GM19463 (cell line): ENCODE data around the gene PLCB1.
A peak's percentile ranks its signal among the peaks of the same experiment; 100 is the strongest.
"Not testable (repeated sequence)": the region's sequence is repeated elsewhere in the genome, so short reads cannot be mapped to it uniquely, and the experiment has no call there.

Experiments used
- ATAC-seq: cut with Tn5 transposase; IDR thresholded peaks from one replicate; pipeline ENCODE4 v1.9.1; 2021; ENCODE audit warnings: mild to moderate bottlenecking, moderate library complexity; ENCODE audit not compliant: unreplicated experiment

PLCB1 gene

DNA sequence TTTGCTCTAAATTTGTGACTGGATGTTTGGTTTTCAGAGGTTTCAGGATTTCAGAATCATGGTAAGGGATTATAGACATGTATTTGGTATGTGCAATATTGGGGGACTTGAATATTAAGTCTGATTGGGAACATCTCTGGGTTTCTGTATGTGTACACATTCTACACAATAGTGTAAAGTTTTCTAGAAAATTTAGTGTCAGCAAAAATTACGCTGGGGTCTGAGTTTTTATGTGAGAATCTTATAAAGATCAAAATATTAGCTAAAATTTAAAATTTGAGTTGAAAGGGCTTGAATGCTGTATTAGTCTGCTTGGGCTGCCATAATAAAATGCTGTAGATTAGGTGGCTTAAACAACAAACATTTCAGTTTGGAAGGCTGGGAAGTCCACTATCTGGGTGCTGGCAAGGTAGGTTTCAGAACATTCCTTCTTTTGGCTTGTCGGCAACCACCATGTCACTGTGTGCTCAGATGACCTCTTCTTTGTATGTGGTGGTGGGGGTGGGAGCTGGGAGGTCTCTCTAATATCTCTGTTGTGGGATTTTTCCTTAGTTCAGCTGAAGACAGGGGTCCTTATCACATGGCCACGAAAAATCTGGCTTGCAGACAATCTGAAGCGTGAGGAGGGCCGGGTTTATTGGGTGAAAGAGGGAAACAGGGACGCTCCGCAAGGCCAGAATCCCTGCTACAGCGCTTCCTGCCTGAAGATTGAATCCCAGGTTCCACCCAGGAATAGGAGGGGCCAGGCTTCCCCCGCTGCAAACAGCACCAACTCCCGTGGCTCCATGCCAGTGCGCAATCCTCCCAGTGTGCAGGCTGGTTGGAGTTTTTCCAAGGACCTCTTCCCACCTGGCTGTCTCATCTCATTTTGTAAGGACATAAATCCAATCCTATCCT is 299.7 kb downstream of the PLCB1 start:
- ATAC-seq = no peak

DNA sequence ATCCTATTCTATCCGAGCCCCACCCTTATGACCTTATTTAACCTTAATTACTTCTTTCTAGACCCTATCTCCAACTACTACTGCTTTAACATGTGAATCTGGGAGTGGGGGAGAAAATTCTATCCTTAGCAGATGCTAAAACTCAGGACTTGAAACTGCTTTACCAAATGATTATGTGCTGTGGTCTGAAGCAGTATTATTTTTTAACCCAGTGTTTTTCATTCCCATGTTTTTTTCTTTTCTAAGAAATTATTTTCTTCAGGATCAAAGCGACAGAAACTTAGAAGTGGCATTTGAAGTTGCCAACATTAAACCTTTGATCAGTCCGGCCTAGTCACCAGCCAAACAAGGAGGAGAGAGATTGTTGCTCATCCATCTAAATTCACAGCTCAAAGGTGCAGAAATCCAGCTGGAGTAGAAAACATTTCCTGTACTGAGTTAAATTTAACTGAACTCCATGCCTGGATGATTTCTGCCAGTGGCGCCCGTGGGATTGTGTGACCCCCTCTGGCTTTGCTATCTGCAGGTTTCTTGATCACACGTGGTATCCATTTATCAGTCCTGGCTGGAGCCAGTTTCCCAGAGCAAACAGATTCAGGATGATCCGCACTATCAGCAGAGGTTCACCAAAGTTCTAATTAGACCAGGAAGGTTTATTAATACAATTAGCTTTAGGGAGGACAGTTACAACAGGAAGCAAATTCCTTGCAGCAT is 300.5 kb downstream of the PLCB1 start:
- ATAC-seq = no peak

GRCh38 chr20:8433291-8433690 is 301.2 kb downstream of the PLCB1 start:
- no peak for ATAC-seq

- ATAC-seq = no peak
These were observed 302.3 kb downstream of the PLCB1 start for GRCh38 chr20:8434326-8434876.

- ATAC-seq = no peak
These were observed 303.4 kb downstream of the PLCB1 start for GRCh38 chr20:8435285-8436035.

DNA sequence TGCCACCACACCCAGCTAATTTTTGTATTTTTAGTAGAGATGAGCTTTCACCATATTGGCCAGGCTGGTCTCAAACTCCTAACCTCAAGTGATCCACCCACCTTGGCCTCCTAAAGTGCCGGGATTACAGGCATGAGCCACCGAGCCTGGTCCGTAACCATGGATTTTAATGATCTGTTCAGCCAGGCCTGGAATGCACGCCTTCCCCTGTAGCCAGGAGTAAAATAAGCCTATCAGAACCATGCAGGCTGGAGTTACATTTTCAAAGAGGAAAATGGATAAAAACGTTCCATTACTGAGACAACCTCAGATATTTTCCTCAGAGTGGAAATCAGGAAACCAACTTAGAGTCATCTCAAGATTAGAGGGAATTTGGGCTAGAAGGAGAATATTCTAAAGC is 304.9 kb downstream of the PLCB1 start:
- not testable (repeated sequence) for ATAC-seq

GRCh38 chr20:8438748-8439147 is 306.7 kb downstream of the PLCB1 start:
- ATAC-seq = no peak

GRCh38 chr20:8443464-8444072 is 311.5 kb downstream of the PLCB1 start:
- ATAC-seq = no peak

DNA sequence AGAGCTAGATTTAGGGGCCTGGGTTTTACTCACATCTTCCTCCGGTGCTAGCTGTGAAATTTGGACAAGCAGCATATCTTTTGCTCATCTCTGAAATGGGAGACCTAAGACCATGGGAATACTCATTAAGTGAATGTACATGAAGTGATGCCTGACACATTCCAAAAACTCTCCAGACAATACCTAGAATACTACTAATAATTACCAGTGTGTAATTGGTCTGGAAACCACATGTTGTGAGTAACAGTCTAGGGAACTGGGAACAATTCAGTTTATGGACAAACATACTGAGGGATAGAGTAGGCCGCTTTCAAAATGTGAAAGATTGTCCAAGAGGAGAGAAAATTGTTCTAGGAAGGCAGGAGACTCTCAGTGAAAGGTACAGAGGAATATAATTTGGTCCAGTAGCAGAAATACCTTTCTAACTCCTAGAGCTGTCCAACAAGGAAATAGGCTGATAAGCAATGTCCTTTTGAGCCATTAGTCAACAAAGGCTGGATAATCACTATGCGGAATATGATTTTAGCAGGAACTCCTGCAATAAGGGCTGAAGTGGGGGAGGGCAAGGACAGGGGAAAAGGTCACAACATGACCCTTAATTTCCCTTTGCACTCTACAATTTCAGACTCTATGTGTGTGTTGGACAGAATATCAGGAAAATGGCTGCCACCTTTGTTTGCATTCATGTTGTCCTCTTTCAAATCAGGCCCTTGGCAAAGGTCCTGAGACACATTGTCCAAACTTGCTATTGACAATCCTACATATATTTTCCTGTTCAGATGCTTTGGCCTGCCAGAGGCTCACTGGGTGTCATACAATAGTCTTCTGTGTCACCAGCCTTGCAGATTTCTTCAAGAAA is 315.4 kb downstream of the PLCB1 start:
- ATAC-seq = no peak

GRCh38 chr20:8449123-8449522 is 317.1 kb downstream of the PLCB1 start:
- no peak for ATAC-seq

DNA sequence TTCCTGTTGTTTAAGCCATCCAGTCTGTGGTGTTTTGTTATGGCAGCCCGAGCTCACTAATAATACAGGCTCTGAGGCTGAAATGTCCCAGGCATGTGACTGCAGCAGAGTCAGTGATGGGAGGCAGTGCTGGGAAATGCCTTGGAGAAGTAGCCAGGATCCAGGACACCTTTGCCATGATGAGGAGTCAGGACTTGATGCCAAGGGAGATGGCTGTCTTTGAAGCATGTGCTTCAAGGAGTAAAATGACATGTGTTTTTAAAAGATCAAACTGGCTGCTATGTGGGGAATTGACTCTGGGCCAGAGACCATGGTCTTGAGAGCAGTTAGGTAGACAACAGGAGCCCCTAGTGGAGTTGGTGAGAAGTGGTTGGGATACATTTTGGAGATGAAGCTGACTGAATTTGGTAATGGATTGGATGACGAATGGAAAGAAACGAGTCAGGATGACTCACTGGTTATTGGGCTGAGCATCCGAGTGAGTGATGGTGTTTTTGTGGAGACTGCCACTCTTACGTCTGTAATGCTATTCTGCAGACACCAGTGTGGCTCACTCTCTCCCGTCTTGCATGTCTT is 322.2 kb downstream of the PLCB1 start:
- ATAC-seq = peak; percentile 71

GRCh38 chr20:8456765-8457164 is 324.7 kb downstream of the PLCB1 start:
- no peak for ATAC-seq

- no peak for ATAC-seq
These were observed 325.9 kb downstream of the PLCB1 start for GRCh38 chr20:8457978-8458377.

GRCh38 chr20:8461186-8461585 is 329.1 kb downstream of the PLCB1 start:
- ATAC-seq = no peak

GRCh38 chr20:8464368-8464767 is 332.3 kb downstream of the PLCB1 start:
- ATAC-seq = no peak

- not testable (repeated sequence) for ATAC-seq
These were observed 334.7 kb downstream of the PLCB1 start for GRCh38 chr20:8466781-8467180.

GRCh38 chr20:8470156-8470555 is 338.1 kb downstream of the PLCB1 start:
- ATAC-seq = no peak

DNA sequence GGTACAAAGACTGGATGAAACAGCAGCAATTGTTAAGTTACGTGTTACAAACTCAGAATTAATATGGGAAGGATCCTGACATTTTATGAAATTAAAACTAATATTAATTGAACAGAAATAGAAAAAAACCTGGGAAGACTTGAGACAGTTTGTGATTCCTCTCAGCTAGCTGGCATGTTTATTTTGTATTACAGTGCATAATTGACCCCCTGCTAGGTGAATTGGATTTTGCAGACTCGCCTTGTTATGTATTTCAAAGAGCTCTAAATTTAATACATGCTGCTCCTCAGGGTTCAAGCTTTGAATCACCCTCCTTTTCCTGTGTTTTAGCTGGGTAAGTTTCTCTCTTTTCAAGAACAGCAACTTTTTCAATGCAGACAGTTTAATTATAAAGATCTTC is 339.4 kb downstream of the PLCB1 start:
- ATAC-seq = no peak

GRCh38 chr20:8473459-8473858 is 341.4 kb downstream of the PLCB1 start:
- no peak for ATAC-seq
